ENCODE measurements around the gene SH2B3. TPM values are rescaled to one million over a fixed set of nuclear protein-coding genes. Genes with fewer than 3 reads are reported as not detected.

The SH2B3 gene
- total RNA-seq, 1 experiment from 2014 or later, result 40.3 TPM

DNA sequence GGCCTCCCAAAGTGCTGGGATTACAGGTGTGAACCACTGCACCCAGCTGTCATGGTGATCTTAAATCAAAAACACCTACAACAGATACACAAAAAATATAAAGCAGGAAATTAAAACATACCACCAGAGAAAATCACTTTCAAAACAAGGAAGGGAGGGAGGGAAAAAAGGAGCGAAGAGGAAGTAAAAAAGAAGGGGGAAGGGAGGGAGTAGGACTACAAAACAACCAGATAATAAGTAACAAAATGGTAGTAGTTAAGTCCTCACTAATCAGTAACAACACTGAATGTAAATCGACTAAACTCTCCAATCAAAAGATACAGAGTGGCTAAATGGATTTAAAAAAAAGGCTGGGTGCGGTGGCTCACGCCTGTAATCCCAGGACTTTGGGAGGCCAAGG, 89.0 kb downstream of the SH2B3 start:
- H2AFZ ChIP-seq (ENCODE audit: low read length), result no peak overlapping the region
- H3K4me1 ChIP-seq (ENCODE audit: insufficient read depth, low read length), result no peaks in the 10 kb centered on the region
- H3K27me3 ChIP-seq (ENCODE audit: insufficient read depth, low read length), result no peaks in the 10 kb centered on the region
- DNase-seq, result no peak
- H3K4ac ChIP-seq (ENCODE audit: low read depth, low read length), result no peak overlapping the region
- no peak overlapping the region for H3K27ac ChIP-seq (ENCODE audit: insufficient read length, low read depth, low read length)
- no peaks in the 10 kb centered on the region for H3K9me3 ChIP-seq (ENCODE audit: control insufficient read depth, low read depth, low read length)
- Mint-ChIP-seq H3K27ac (peak overlapping the region in 1 of 3 experiments; percentile 53; a peak in 2 of 7 replicates), H3K4me3 (no peak overlapping the region), H3K36me3 (ENCODE audit: insufficient read depth in 1 of 3, low read depth in 3 of 3) (peaks cover 13 to 67% (median 54%) of the 10 kb centered on the region in 3 experiments; a peak in 6 of 7 replicates), H3K9me3 (no peaks in the 10 kb centered on the region), H3K27me3 (ENCODE audit: low read depth) (no peaks in the 10 kb centered on the region), H3K4me1 (no peaks in the 10 kb centered on the region)
- H2BK120ac ChIP-seq (ENCODE audit: low read depth, low read length, poor library complexity, severe bottlenecking), result no peak overlapping the region
- no peak overlapping the region for H4K91ac ChIP-seq (ENCODE audit: insufficient read length, low read depth, low read length)
- no peak overlapping the region for H3K23ac ChIP-seq (ENCODE audit: insufficient read length, low read depth, low read length)
- H4K5ac ChIP-seq (ENCODE audit: insufficient read length, low read depth, low read length), result no peak overlapping the region
- TF ChIP-seq, protein P1, sequence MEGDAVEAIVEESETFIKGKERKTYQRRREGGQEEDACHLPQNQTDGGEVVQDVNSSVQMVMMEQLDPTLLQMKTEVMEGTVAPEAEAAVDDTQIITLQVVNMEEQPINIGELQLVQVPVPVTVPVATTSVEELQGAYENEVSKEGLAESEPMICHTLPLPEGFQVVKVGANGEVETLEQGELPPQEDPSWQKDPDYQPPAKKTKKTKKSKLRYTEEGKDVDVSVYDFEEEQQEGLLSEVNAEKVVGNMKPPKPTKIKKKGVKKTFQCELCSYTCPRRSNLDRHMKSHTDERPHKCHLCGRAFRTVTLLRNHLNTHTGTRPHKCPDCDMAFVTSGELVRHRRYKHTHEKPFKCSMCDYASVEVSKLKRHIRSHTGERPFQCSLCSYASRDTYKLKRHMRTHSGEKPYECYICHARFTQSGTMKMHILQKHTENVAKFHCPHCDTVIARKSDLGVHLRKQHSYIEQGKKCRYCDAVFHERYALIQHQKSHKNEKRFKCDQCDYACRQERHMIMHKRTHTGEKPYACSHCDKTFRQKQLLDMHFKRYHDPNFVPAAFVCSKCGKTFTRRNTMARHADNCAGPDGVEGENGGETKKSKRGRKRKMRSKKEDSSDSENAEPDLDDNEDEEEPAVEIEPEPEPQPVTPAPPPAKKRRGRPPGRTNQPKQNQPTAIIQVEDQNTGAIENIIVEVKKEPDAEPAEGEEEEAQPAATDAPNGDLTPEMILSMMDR (conservative IDR thresholded peaks at IDR 0.05), result no peak
- H3K79me2 ChIP-seq (ENCODE audit: insufficient read depth, low read length), result no peaks in the 10 kb centered on the region
- no peak overlapping the region for H3K14ac ChIP-seq (ENCODE audit: insufficient read depth, low read length)
- no peak overlapping the region for H3T11ph ChIP-seq (ENCODE audit: low read length)
- H2BK5ac ChIP-seq (ENCODE audit: insufficient read length, low read length), result no peak overlapping the region
- no peak overlapping the region for H3K4me2 ChIP-seq (ENCODE audit: insufficient read depth, insufficient read length, low read length)
- H4K8ac ChIP-seq (replicated peaks; ENCODE audit: insufficient read length, low read depth, low read length), result no peak overlapping the region
- no peak overlapping the region for H2AK5ac ChIP-seq (ENCODE audit: insufficient read length, low read length)
- no peaks in the 10 kb centered on the region for H3K23me2 ChIP-seq (ENCODE audit: insufficient read length, low read depth, low read length, poor library complexity, severe bottlenecking)
- no peak overlapping the region for H2BK12ac ChIP-seq (ENCODE audit: insufficient read length, low read depth, low read length)
- no peak overlapping the region for H3K56ac ChIP-seq (ENCODE audit: insufficient read length, low read depth, low read length)
- H2BK15ac ChIP-seq (ENCODE audit: low read depth, low read length), result no peak overlapping the region
- no peak overlapping the region for H2BK20ac ChIP-seq (ENCODE audit: low read depth, low read length, poor library complexity, severe bottlenecking)
- H4K20me1 ChIP-seq (ENCODE audit: control insufficient read depth, insufficient read depth, insufficient read length), result no peaks in the 10 kb centered on the region
- no peak overlapping the region for H3K9ac ChIP-seq (ENCODE audit: extremely low read depth, insufficient read length, low read length)
- no peak overlapping the region for H3K18ac ChIP-seq (ENCODE audit: insufficient read length, low read depth, low read length)
- WGBS (ENCODE audit: extremely low coverage, insufficient read length, low lambda C conversion rate), result no CpG with 5 or more reads among the region's 4 CpGs
- H3K79me1 ChIP-seq (ENCODE audit: insufficient read depth, low read depth, low read length, poor library complexity, severe bottlenecking), result no peaks in the 10 kb centered on the region

Other genes with a start within 250 kb of the SH2B3 start
- gene PHETA1, start 36.8 kb upstream of the SH2B3 start, total RNA-seq (2021), result 11.4 and 13.1 TPM in 2 replicates
- gene ATXN2, start 193.4 kb downstream of the SH2B3 start, total RNA-seq (2021), result 70.5 and 72.9 TPM in 2 replicates

Data from H9 (cell line).